ENCODE measurements around the gene PSMA3. TPM values are rescaled to one million over a fixed set of nuclear protein-coding genes. Genes with fewer than 3 reads are reported as not detected.
A peak's percentile ranks its signal among the peaks of the same experiment; 100 is the strongest.

Gene PSMA3
- total and polyA plus RNA-seq, 9 of the 15 experiments (the other 6 are each of a cell fraction or from before 2014, with no cell fraction given): 129 to 786 (median 319) TPM

- peak; percentile 72 to 97 (median 86) for DNase-seq (ENCODE audit: extremely low read depth in 1 of 4, low spot score in 3 of 4)
- no peaks in the 10 kb centered on the region for H3K9me1 ChIP-seq (ENCODE audit: control insufficient read depth, insufficient read depth, low read length)
- H3K4me3 ChIP-seq: peak overlapping the region; percentile 74
- H4K20me1 ChIP-seq (replicated peaks; ENCODE audit: control insufficient read depth, insufficient read depth, low read length): no peaks in the 10 kb centered on the region
- ATAC-seq: peak; percentile 88
- peaks cover 36% of the 10 kb centered on the region; the same call in 2 of the 3 replicates for H3K36me3 ChIP-seq (ENCODE audit: control insufficient read depth, insufficient read depth, low read length)
- peak overlapping the region; percentile 93 for H3K4me2 ChIP-seq (ENCODE audit: insufficient read depth, low read length)
- H3K9me3 ChIP-seq (replicated peaks; ENCODE audit: control insufficient read depth, insufficient read depth, low read depth, low read length): no peaks in the 10 kb centered on the region
- WGBS (ENCODE audit: insufficient coverage, low coverage, missing lambda C conversion rate): 0% methylated on average over 27 of the region's 40 CpGs
- no peaks in the 10 kb centered on the region; a peak in 3 of 5 replicates for H3K4me1 ChIP-seq (replicated peaks in 1 of 2; ENCODE audit: control insufficient read depth in 2 of 2, insufficient read depth in 2 of 2, low read length in 2 of 2)
- ChIA-PET CTCF (ENCODE audit: low intra/inter-chr PET ratio) (interaction anchor here (0.6 kb wide), 1 partner anchor 17 kb away, joined by 3 read pairs; no protein-coding TSS in a partner anchor), POLR2A (interaction anchor here (0.6 to 2.7 kb wide), 13 partner anchors 9 to 177 kb away, joined by 3 to 13 read pairs (median 5); partner anchors contain the start of gene PSMA3)
- peaks cover 72% of the 10 kb centered on the region for H3K79me2 ChIP-seq (ENCODE audit: control insufficient read depth, insufficient read depth, low read length)
- FAIRE-seq: peak; percentile 100
- no peaks in the 10 kb centered on the region for H3K27me3 ChIP-seq (ENCODE audit: control insufficient read depth in 2 of 2, insufficient read depth in 2 of 2, low read length in 2 of 2)
- peak overlapping the region; percentile 99 for H3K27ac ChIP-seq (ENCODE audit: extremely low read depth, low read depth, low read length)
- H3K9ac ChIP-seq (ENCODE audit: insufficient read depth in 1 of 2, low read depth in 2 of 2, low read length in 2 of 2): peak overlapping the region; percentile 94 to 97
- BruUV-seq (replicated peaks): no TSS peak
- intact Hi-C loops (cut with micrococcal nuclease) (loop anchor here (2.0 to 5.0 kb wide), 4 partner anchors 56 to 889 kb away; partner anchors contain the start of genes ACTR10, DAAM1, KIAA0586 and PSMA3), in situ Hi-C loops (cut with MboI) (no loop called here)
- peak overlapping the region; percentile 97 for H2AFZ ChIP-seq (ENCODE audit: low read depth, low read length)
- peak; percentile 72 for TF ChIP-seq AFF4 (CRISPR knock-in tag; IDR thresholded peaks at IDR 0.05)
- peak; percentile 61; the same call in 1 of the 2 replicates for TF ChIP-seq POLR2AphosphoS5 (IDR thresholded peaks at IDR 0.05; ENCODE audit: control insufficient read depth, insufficient read depth, low read depth, low read length)
- TF ChIP-seq ETV1 (tag; conservative IDR thresholded peaks at IDR 0.05; ENCODE audit: low read depth): peak; percentile 85
- no peak for TF ChIP-seq YBX1 (IDR thresholded peaks at IDR 0.05)
- no peak for TF ChIP-seq PBX2 (CRISPR knock-in tag; IDR thresholded peaks at IDR 0.05; ENCODE audit: low read depth)
- peak; percentile 57 for TF ChIP-seq PBX2 (tag; conservative IDR thresholded peaks at IDR 0.05; ENCODE audit: low read depth)
- no peak for TF ChIP-seq FUS (optimal IDR thresholded peaks at IDR 0.05; ENCODE audit: low read depth, low read length)
- TF ChIP-seq TAF1 (IDR thresholded peaks at IDR 0.05; ENCODE audit: control insufficient read depth, extremely low read depth, insufficient read depth, low read length, severe bottlenecking): peak; percentile 79
- no peak for TF ChIP-seq ZEB2 (IDR thresholded peaks at IDR 0.05)
- TF ChIP-seq RAD51 (IDR thresholded peaks at IDR 0.05; ENCODE audit: borderline replicate concordance, low read depth): no peak
- peak; percentile 21; the same call in 1 of the 2 replicates for TF ChIP-seq FOSL1 (tag; conservative IDR thresholded peaks at IDR 0.05)
- TF ChIP-seq SIN3A (IDR thresholded peaks at IDR 0.05; ENCODE audit: borderline replicate concordance in 2 of 2, control insufficient read depth in 1 of 2, low read depth in 2 of 2, low read length in 2 of 2): no peak; a peak in 1 of 4 replicates
- TF ChIP-seq ELF1 (tag; IDR thresholded peaks at IDR 0.05): peak; percentile 90
- peak; percentile 98 for TF ChIP-seq FOXJ2 (tag; IDR thresholded peaks at IDR 0.05)
These were observed 53.3 kb downstream of the PSMA3 start for GRCh38 chr14:58297762-58298476.

Data from K562 (cell line).